K562 (cell line): Measurements from ENCODE around the gene NR6A1.

Source experiments
- CTCF ChIP-seq, 3 experiments: IDR thresholded peaks in 2 of 3; conservative IDR thresholded peaks in 1 of 3; 2 replicates each; pipeline ENCODE4 v1.5.1; 2011 to 2012; ENCODE audit warnings: low read length in 3 of 3, mild to moderate bottlenecking in 3 of 3, control low read depth in 2 of 3, improper control_type of control experiment in 1 of 3, inconsistent platforms in 1 of 3, low read depth in 1 of 3, mixed read lengths in 1 of 3, moderate library complexity in 1 of 3; ENCODE audit not compliant: insufficient read depth in 2 of 3
- EZH2 ChIP-seq: IDR thresholded peaks from 2 replicates; pipeline ENCODE4 v1.6.1; 2012; ENCODE audit warnings: low read depth, mild to moderate bottlenecking, inconsistent platforms, low read length, borderline replicate concordance
- FOXP1 ChIP-seq: sonication (generic); formaldehyde crosslinking; IDR thresholded peaks from 2 replicates; pipeline ENCODE4 v1.8.0; 2022; ENCODE audit warnings: mild to moderate bottlenecking, missing genetic modification reagents
- NR2C2 ChIP-seq, 2 experiments: fragments of 200-800 bp in 1 of 2; sonication (Bioruptor generic) in 1 of 2; sonication (generic) in 1 of 2; formaldehyde crosslinking in 1 of 2; IDR thresholded peaks; 2 replicates each; pipeline versions ENCODE4 v1.6.1 to v1.8.0; 2016 to 2022; ENCODE audit warnings: mild to moderate bottlenecking in 1 of 2, missing compliant biosample characterization in 1 of 2, missing genetic modification characterization in 1 of 2, missing genetic modification reagents in 1 of 2
- RCOR1 ChIP-seq, 2 experiments: IDR thresholded peaks; 2 replicates each; pipeline ENCODE4 v1.6.1; 2012; ENCODE audit warnings: low read depth in 2 of 2, low read length in 2 of 2, borderline replicate concordance in 1 of 2, improper control_type of control experiment in 1 of 2
- REST ChIP-seq, 2 experiments: fragments of 450-650 bp; formaldehyde crosslinking in 1 of 2; IDR thresholded peaks; 2 replicates each; pipeline versions ENCODE4 v1.4.0 to v1.6.1; 2014 to 2020; ENCODE audit warnings: mild to moderate bottlenecking in 2 of 2, borderline replicate concordance in 1 of 2, low read depth in 1 of 2
- ZNF24 ChIP-seq: fragments of 450-650 bp; IDR thresholded peaks from 2 replicates; pipeline ENCODE4 v1.6.1; 2016
- TF ChIP-seq, protein P1 (sequence below): fragments of 450-650 bp; IDR thresholded peaks from 2 replicates; pipeline ENCODE4 v1.6.1; 2016; ENCODE audit warnings: low read depth

DNA sequence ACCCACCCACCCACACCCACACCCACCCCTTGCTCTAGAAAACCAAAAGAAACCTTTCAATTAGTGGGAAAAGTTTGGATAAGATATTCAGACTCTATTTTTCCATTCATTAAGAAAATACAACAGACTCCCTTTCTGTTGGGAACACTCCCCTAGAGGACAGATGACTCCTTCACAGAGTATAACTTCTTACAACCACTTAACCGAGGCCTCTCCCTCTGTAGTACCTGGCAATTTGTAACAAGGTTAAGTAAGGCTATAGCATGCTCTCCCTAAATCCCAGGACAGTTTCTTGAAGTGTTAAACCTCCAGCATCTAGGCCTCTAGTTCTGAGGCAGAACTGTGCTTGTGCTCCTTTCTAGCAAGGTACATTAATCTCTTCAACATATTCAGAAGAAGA is 188.0 kb downstream of the NR6A1 start:
- TF ChIP-seq REST (IDR thresholded peaks at IDR 0.05; ENCODE audit: borderline replicate concordance) (no peak), REST (CRISPR knock-in tag; IDR thresholded peaks at IDR 0.05; ENCODE audit: low read depth) (no peak), ZNF24 (no peak), EZH2 (no peak), NR2C2 (CRISPR knock-in tag; IDR thresholded peaks at IDR 0.05) (no peak), NR2C2 (tag; IDR thresholded peaks at IDR 0.05) (no peak), CTCF (IDR thresholded peaks at IDR 0.05 in 2 of 3, conservative IDR thresholded peaks at IDR 0.05 in 1 of 3; ENCODE audit: insufficient read depth in 2 of 3, low read depth in 1 of 3, low read length in 3 of 3) (no peak), FOXP1 (no peak), RCOR1 (IDR thresholded peaks at IDR 0.05; ENCODE audit: borderline replicate concordance in 1 of 2, low read depth in 2 of 2, low read length in 2 of 2) (no peak)
- TF ChIP-seq, protein P1, sequence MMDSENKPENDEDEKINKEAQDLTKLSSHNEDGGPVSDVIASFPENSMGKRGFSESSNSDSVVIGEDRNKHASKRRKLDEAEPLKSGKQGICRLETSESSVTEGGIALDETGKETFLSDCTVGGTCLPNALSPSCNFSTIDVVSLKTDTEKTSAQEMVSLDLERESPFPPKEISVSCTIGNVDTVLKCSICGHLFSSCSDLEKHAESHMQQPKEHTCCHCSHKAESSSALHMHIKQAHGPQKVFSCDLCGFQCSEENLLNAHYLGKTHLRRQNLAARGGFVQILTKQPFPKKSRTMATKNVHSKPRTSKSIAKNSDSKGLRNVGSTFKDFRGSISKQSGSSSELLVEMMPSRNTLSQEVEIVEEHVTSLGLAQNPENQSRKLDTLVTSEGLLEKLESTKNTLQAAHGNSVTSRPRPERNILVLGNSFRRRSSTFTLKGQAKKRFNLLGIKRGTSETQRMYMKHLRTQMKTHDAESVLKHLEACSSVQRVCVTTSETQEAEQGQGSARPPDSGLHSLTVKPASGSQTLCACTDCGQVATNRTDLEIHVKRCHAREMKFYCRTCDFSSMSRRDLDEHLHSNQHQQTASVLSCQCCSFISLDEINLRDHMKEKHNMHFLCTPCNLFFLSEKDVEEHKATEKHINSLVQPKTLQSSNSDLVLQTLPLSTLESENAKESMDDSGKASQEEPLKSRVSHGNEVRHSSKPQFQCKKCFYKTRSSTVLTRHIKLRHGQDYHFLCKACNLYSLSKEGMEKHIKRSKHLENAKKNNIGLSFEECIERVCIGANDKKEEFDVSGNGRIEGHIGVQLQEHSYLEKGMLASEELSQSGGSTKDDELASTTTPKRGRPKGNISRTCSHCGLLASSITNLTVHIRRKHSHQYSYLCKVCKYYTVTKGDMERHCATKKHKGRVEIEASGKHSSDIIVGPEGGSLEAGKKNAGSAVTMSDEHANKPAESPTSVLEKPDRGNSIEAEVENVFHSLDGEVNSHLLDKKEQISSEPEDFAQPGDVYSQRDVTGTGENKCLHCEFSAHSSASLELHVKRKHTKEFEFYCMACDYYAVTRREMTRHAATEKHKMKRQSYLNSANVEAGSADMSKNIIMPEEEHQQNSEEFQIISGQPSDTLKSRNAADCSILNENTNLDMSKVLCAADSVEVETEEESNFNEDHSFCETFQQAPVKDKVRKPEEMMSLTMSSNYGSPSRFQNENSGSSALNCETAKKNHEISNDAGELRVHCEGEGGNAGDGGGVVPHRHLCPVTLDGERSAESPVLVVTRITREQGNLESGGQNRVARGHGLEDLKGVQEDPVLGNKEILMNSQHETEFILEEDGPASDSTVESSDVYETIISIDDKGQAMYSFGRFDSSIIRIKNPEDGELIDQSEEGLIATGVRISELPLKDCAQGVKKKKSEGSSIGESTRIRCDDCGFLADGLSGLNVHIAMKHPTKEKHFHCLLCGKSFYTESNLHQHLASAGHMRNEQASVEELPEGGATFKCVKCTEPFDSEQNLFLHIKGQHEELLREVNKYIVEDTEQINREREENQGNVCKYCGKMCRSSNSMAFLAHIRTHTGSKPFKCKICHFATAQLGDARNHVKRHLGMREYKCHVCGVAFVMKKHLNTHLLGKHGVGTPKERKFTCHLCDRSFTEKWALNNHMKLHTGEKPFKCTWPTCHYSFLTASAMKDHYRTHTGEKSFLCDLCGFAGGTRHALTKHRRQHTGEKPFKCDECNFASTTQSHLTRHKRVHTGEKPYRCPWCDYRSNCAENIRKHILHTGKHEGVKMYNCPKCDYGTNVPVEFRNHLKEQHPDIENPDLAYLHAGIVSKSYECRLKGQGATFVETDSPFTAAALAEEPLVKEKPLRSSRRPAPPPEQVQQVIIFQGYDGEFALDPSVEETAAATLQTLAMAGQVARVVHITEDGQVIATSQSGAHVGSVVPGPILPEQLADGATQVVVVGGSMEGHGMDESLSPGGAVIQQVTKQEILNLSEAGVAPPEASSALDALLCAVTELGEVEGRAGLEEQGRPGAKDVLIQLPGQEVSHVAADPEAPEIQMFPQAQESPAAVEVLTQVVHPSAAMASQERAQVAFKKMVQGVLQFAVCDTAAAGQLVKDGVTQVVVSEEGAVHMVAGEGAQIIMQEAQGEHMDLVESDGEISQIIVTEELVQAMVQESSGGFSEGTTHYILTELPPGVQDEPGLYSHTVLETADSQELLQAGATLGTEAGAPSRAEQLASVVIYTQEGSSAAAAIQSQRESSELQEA, result no peak
